ENCODE results near the gene CA10. TPM values are rescaled to one million over a fixed set of nuclear protein-coding genes. Genes with fewer than 3 reads are reported as not detected.

Gene CA10
- total RNA-seq, 1 experiment from 2014 or later = not detected

DNA sequence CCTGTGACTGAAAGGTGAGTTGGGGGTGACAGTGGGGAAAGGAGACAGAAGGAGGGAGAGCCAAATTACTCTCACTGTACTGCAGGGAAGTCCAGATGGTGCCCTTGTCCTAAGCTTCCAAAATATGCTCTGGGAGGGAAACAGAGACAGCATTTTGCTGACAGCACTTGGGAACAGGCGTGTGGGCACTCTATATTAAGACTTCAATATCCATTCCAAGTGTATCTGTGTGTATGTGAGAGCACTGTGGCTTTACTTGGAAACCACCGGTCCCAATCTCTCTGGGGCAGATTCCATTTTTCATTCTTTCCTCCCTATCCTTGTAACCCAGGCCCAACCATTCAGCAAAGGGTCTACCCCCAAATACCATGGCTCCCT lies 490.8 kb downstream of the CA10 start:
- POLR2A ChIA-PET (ENCODE audit: low non-redundant PET) = no interaction called here

DNA sequence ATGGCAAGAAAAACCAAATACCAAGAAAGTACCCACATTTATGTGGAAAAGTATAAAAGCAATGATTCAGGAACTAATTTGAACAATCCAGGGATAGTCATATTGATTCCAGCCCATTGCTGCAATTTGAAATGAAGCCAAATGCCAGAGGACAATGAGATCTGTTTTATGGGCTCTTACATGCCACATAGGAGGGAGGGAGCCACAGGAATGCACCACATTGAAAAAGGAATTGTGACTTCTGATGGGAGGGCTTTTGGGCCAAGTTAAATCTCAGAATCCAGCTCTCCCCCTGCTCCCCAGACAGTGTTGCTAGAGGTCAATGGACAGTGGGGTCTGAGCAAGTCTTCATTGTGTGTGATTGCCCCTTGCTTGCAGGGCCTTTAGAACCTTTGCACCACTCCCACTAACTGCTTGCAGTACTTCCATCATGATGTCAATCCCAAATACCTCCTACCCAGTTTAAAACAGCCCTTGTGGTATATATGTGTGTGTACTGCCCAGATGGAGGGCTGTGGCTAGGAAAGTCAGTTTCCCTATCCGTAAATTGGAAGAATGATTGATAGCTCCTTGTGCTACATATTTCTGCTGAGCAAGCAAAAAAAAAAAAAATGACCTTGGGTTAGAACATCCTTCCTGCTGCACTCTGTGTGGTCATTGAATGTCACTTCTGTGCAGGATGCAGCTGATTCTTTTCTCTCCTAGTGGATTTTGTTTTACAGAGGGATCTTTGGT lies 491.4 kb downstream of the CA10 start:
- Histone ChIP-seq H3K27ac (ENCODE audit: low read depth, low read length, poor library complexity, severe bottlenecking) (no peak overlapping the region), H3K4me1 (ENCODE audit: insufficient read depth, low read length, poor library complexity, severe bottlenecking) (no peaks in the 10 kb centered on the region), H3K27me3 (replicated peaks; ENCODE audit: insufficient read depth, low read depth, low read length, poor library complexity) (peaks cover 10% of the 10 kb centered on the region), H3K36me3 (ENCODE audit: insufficient read depth, low read length, poor library complexity, severe bottlenecking) (no peaks in the 10 kb centered on the region), H3K4me3 (ENCODE audit: low read depth, low read length, poor library complexity, severe bottlenecking) (no peak overlapping the region), H3K9me3 (ENCODE audit: low read depth, low read length, poor library complexity, severe bottlenecking) (no peaks in the 10 kb centered on the region)
- DNase-seq (ENCODE audit: low spot score) = no peak
- ChIA-PET POLR2A (ENCODE audit: low non-redundant PET) (no interaction called here), CTCF (no interaction called here)
- no TSS peak for BruUV-seq (replicated peaks)
- intact Hi-C loops (cut with micrococcal nuclease; ENCODE audit: unreplicated experiment) = no loop called here
- TF ChIP-seq, protein P1, sequence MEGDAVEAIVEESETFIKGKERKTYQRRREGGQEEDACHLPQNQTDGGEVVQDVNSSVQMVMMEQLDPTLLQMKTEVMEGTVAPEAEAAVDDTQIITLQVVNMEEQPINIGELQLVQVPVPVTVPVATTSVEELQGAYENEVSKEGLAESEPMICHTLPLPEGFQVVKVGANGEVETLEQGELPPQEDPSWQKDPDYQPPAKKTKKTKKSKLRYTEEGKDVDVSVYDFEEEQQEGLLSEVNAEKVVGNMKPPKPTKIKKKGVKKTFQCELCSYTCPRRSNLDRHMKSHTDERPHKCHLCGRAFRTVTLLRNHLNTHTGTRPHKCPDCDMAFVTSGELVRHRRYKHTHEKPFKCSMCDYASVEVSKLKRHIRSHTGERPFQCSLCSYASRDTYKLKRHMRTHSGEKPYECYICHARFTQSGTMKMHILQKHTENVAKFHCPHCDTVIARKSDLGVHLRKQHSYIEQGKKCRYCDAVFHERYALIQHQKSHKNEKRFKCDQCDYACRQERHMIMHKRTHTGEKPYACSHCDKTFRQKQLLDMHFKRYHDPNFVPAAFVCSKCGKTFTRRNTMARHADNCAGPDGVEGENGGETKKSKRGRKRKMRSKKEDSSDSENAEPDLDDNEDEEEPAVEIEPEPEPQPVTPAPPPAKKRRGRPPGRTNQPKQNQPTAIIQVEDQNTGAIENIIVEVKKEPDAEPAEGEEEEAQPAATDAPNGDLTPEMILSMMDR (conservative IDR thresholded peaks at IDR 0.05; ENCODE audit: low read depth, low read length) = no peak
- TF ChIP-seq EZH2 (IDR thresholded peaks at IDR 0.05; ENCODE audit: borderline replicate concordance, low read depth, low read length, poor library complexity, severe bottlenecking) = no peak

More for the DNA sequence above, 490.8 kb downstream of the CA10 start:
- TF ChIP-seq EZH2 (IDR thresholded peaks at IDR 0.05; ENCODE audit: borderline replicate concordance, low read depth, low read length, poor library complexity, severe bottlenecking) = no peak
- TF ChIP-seq, protein P1 (conservative IDR thresholded peaks at IDR 0.05; ENCODE audit: low read depth, low read length) = no peak
- BruUV-seq (replicated peaks) = no TSS peak
- no peaks in the 10 kb centered on the region for H3K36me3 ChIP-seq (ENCODE audit: insufficient read depth, low read length, poor library complexity, severe bottlenecking)
- H3K9me3 ChIP-seq (ENCODE audit: low read depth, low read length, poor library complexity, severe bottlenecking) = no peaks in the 10 kb centered on the region
- intact Hi-C loops (cut with micrococcal nuclease; ENCODE audit: unreplicated experiment) = no loop called here
- no peak overlapping the region for H3K27ac ChIP-seq (ENCODE audit: low read depth, low read length, poor library complexity, severe bottlenecking)
- DNase-seq (ENCODE audit: low spot score) = no peak
- CTCF ChIA-PET = no interaction called here
- H3K4me1 ChIP-seq (ENCODE audit: insufficient read depth, low read length, poor library complexity, severe bottlenecking) = no peaks in the 10 kb centered on the region
- peaks cover 5% of the 10 kb centered on the region for H3K27me3 ChIP-seq (replicated peaks; ENCODE audit: insufficient read depth, low read depth, low read length, poor library complexity)
- H3K4me3 ChIP-seq (ENCODE audit: low read depth, low read length, poor library complexity, severe bottlenecking) = no peak overlapping the region

DNA sequence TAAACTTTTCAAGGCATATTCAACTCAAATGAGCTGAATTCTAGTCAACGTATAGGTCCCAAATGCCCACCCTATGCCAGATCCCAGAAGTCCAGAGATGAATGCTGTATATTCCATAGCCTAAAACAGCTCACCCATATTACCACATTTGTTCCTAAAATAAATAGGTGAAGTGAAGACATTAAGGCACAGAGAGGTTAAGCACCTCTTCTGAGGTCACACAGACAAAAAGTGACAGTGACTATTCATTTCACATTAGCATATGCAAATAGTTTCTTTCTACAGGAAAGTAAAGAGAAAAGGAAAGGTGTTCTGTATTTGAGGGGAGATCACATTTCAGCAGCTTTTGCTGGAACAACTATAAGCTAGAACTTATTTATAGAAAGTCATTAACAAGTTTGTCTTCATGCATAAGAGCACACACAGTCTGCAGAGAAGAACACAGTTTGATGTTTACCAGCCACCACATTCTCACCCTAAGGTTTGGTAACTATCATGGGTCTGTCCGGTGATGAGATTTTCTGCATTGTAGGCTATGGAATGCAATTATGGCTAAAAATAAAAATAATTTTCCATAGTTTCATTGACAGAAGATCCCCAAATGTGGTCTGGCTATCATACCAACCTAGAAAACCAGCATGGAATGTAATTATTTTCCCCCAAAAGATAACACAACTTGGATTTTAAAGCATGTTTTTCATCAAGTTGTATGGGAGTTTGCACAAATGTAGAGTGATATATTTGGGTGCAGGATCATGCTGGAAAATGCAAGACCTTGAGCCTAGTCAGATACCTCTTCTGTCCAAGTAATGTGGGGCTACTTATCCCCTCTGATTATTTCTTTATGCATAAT lies 496.1 kb downstream of the CA10 start:
- Histone ChIP-seq H3K4me1 (ENCODE audit: insufficient read depth, low read length, poor library complexity, severe bottlenecking) (no peaks in the 10 kb centered on the region), H3K27me3 (replicated peaks; ENCODE audit: insufficient read depth, low read depth, low read length, poor library complexity) (peaks cover 10% of the 10 kb centered on the region), H3K4me3 (ENCODE audit: low read depth, low read length, poor library complexity, severe bottlenecking) (no peak overlapping the region), H3K36me3 (ENCODE audit: insufficient read depth, low read length, poor library complexity, severe bottlenecking) (no peaks in the 10 kb centered on the region), H3K27ac (ENCODE audit: low read depth, low read length, poor library complexity, severe bottlenecking) (no peak overlapping the region), H3K9me3 (ENCODE audit: low read depth, low read length, poor library complexity, severe bottlenecking) (no peaks in the 10 kb centered on the region)
- ChIA-PET POLR2A (ENCODE audit: low non-redundant PET) (no interaction called here), CTCF (no interaction called here)
- BruUV-seq (replicated peaks) = no TSS peak
- intact Hi-C loops (cut with micrococcal nuclease; ENCODE audit: unreplicated experiment) = no loop called here
- TF ChIP-seq, protein P1 (conservative IDR thresholded peaks at IDR 0.05; ENCODE audit: low read depth, low read length) = no peak
- TF ChIP-seq EZH2 (IDR thresholded peaks at IDR 0.05; ENCODE audit: borderline replicate concordance, low read depth, low read length, poor library complexity, severe bottlenecking) = no peak
- DNase-seq (ENCODE audit: low spot score) = no peak

All from A673 (cell line).